Right atrium auricular region (tissue), 2 donors: ENCODE results near the gene CD300LG. TPM values are rescaled to one million over a fixed set of nuclear protein-coding genes. Genes with fewer than 3 reads are reported as not detected.
A peak's percentile ranks its signal among the peaks of the same experiment; 100 is the strongest.

Source experiments
- DNase-seq: peaks from one replicate; pipeline ENCODE4 v3.0.0-alpha.2; 2019; ENCODE audit warnings: low spot score
- H3K27ac ChIP-seq, 2 donors: fragments of 200-600 bp; sonication (generic); 1 replicate in 1 of 2; 2 replicates in 1 of 2; pipeline ENCODE4 v1.5.1; 2016 to 2019
- H3K27me3 ChIP-seq, 2 donors: fragments of 200-600 bp; sonication (generic); one replicate each; pipeline versions ENCODE4 v1.5.1 to v1.6.0; 2017 to 2019
- H3K36me3 ChIP-seq: fragments of 200-600 bp; sonication (generic); one replicate; pipeline ENCODE4 v1.5.1; 2016
- H3K4me1 ChIP-seq, 2 donors: fragments of 200-600 bp; sonication (generic); one replicate each; pipeline versions ENCODE4 v1.5.1 to v1.6.0; 2017 to 2019
- H3K4me3 ChIP-seq, 2 donors: fragments of 200-600 bp; sonication (generic); 1 replicate in 1 of 2; 2 replicates in 1 of 2; pipeline ENCODE4 v1.5.1; 2017 to 2019; ENCODE audit warnings: mild to moderate bottlenecking in 1 of 2, moderate library complexity in 1 of 2
- H3K9me3 ChIP-seq, 2 donors: fragments of 200-600 bp; sonication (generic); one replicate each; pipeline ENCODE4 v1.5.1; 2019
- CTCF ChIP-seq, 2 donors: fragments of 200-600 bp; sonication (generic); IDR thresholded peaks; one replicate each; pipeline ENCODE4 v1.5.1; 2019; ENCODE audit warnings: antibody characterized with exemption in 2 of 2
- total RNA-seq, 2 donors: library from RNA; depleted of rRNA; stranded (reverse); fragments of >200 nt; gene quantifications; one replicate each; pipeline ENCODE4 v1.1.0, GENCODE V29; 2016

The CD300LG gene
- total RNA-seq, 2 donors from 2014 or later, result 11.8 to 30.4 TPM

- H3K9me3 ChIP-seq, result no peaks in the 10 kb centered on the region
- H3K36me3 ChIP-seq, result no peaks in the 10 kb centered on the region
- DNase-seq, result no peak
- no peaks in the 10 kb centered on the region for H3K27me3 ChIP-seq
- no peak for TF ChIP-seq CTCF (IDR thresholded peaks at IDR 0.05)
- no peak overlapping the region for H3K27ac ChIP-seq
- peaks cover 0 to 37% of the 10 kb centered on the region in 2 donors for H3K4me1 ChIP-seq
- no peak overlapping the region for H3K4me3 ChIP-seq
Observed at GRCh38 chr17:43856141-43856540, 9.2 kb downstream of the CD300LG start.

- Histone ChIP-seq H3K27ac (peak overlapping the region; percentile 4 to 33), H3K27me3 (no peaks in the 10 kb centered on the region), H3K4me1 (peaks cover 0 to 47% of the 10 kb centered on the region in 2 donors), H3K9me3 (no peaks in the 10 kb centered on the region), H3K4me3 (no peak overlapping the region), H3K36me3 (no peaks in the 10 kb centered on the region)
- DNase-seq, result no peak
- TF ChIP-seq CTCF (IDR thresholded peaks at IDR 0.05), result no peak
Observed at GRCh38 chr17:43857141-43857540, 10.2 kb downstream of the CD300LG start.

- Histone ChIP-seq H3K27ac (peak overlapping the region; percentile 4 to 33), H3K9me3 (no peaks in the 10 kb centered on the region), H3K36me3 (no peaks in the 10 kb centered on the region), H3K4me1 (peaks cover 0 to 50% of the 10 kb centered on the region in 2 donors), H3K27me3 (no peaks in the 10 kb centered on the region), H3K4me3 (no peak overlapping the region)
- no peak for TF ChIP-seq CTCF (IDR thresholded peaks at IDR 0.05)
- DNase-seq, result no peak
Observed at GRCh38 chr17:43857957-43858600, 11.1 kb downstream of the CD300LG start.

GRCh38 chr17:43860077-43860725 lies 13.2 kb downstream of the CD300LG start:
- no peak for DNase-seq
- no peak overlapping the region for H3K4me3 ChIP-seq
- no peaks in the 10 kb centered on the region for H3K36me3 ChIP-seq
- no peak for TF ChIP-seq CTCF (IDR thresholded peaks at IDR 0.05)
- H3K27ac ChIP-seq, result peak overlapping the region; percentile 64 to 76
- H3K9me3 ChIP-seq, result no peaks in the 10 kb centered on the region
- peaks cover 0 to 50% of the 10 kb centered on the region in 2 donors for H3K4me1 ChIP-seq
- no peaks in the 10 kb centered on the region for H3K27me3 ChIP-seq

- Histone ChIP-seq H3K27ac (peak overlapping the region; percentile 64 to 76), H3K9me3 (no peaks in the 10 kb centered on the region), H3K4me1 (peaks cover 0 to 50% of the 10 kb centered on the region in 2 donors), H3K4me3 (no peak overlapping the region), H3K27me3 (no peaks in the 10 kb centered on the region), H3K36me3 (no peaks in the 10 kb centered on the region)
- no peak for DNase-seq
- TF ChIP-seq CTCF (IDR thresholded peaks at IDR 0.05), result no peak
Observed at GRCh38 chr17:43860927-43861622, 14.1 kb downstream of the CD300LG start.
